Calu3 (cell line): ENCODE results near the gene CORO1C. TPM values are rescaled to one million over a fixed set of nuclear protein-coding genes. Genes with fewer than 3 reads are reported as not detected.
A peak's percentile ranks its signal among the peaks of the same experiment; 100 is the strongest.

ENCODE experiments used
- Bru-seq: library from RNA; stranded (reverse); fragments of 400-500 nt; gene quantifications from one replicate; lab custom pipeline; 2021; lab: Mats Ljungman, UMichigan
- BruChase-seq, 2 experiments: library from RNA; stranded (reverse); fragments of 400-500 nt; gene quantifications; one replicate each; lab custom pipeline; 2021; lab: Mats Ljungman, UMichigan
- BruUV-seq: library from RNA; stranded (reverse); fragments of 400-500 nt; replicated peaks from 2 replicates; lab custom pipeline; 2021; lab: Mats Ljungman, UMichigan
- CTCF ChIA-PET: fragments of 300-600 bp; sonication (Branson Sonifier 250); formaldehyde crosslinking; loops from one replicate; lab custom pipeline; 2022; ENCODE audit warnings: antibody characterized with exemption; lab: Charles Lee
- DNase-seq: peaks from one replicate; pipeline ENCODE4 v3.0.0; 2022
- H3K27ac Mint-ChIP-seq: one replicate; pipeline ENCODE4 v1.8.0; 2022; ENCODE audit warnings: mixed read lengths; ENCODE audit not compliant: unreplicated experiment
- H3K27me3 Mint-ChIP-seq: one replicate; pipeline ENCODE4 v1.8.0; 2022; ENCODE audit warnings: mixed read lengths; ENCODE audit not compliant: unreplicated experiment
- H3K36me3 Mint-ChIP-seq: one replicate; pipeline ENCODE4 v1.8.0; 2022; ENCODE audit warnings: mild to moderate bottlenecking, moderate library complexity, mixed read lengths; ENCODE audit not compliant: insufficient read depth, unreplicated experiment
- H3K4me1 Mint-ChIP-seq: one replicate; pipeline ENCODE4 v1.8.0; 2022; ENCODE audit warnings: mild to moderate bottlenecking, low read depth, mixed read lengths; ENCODE audit not compliant: unreplicated experiment
- H3K4me3 Mint-ChIP-seq: one replicate; pipeline ENCODE4 v1.8.0; 2022; ENCODE audit warnings: mild to moderate bottlenecking, low read depth, moderate library complexity, mixed read lengths; ENCODE audit not compliant: unreplicated experiment
- H3K9me3 Mint-ChIP-seq: one replicate; pipeline ENCODE4 v1.8.0; 2022; ENCODE audit warnings: low read depth, mixed read lengths; ENCODE audit not compliant: unreplicated experiment
- intact Hi-C: fragments of 100-400 bp; cut with micrococcal nuclease; formaldehyde crosslinking; loops from one replicate; pipeline ENCODE4 v1.10.0; 2022; ENCODE audit not compliant: unreplicated experiment
- long read RNA-seq: library from polyadenylated mRNA; stranded (forward); transcript quantifications from one replicate; pipeline ENCODE4 v2.0.0, GENCODE V29; 2022
- total RNA-seq: library from RNA; stranded (reverse); gene quantifications from 2 replicates; pipeline ENCODE4 v1.2.3, GENCODE V29; 2022
- TF ChIP-seq, protein P1 (sequence below): fragments of 200-600 bp; IDR thresholded peaks from one replicate; pipeline ENCODE4 v1.8.0; 2022; ENCODE audit warnings: antibody characterized with exemption; ENCODE audit not compliant: unreplicated experiment

The CORO1C gene
- total RNA-seq (252 and 270 TPM in 2 replicates), Bru-seq, nascent RNA (percentile 98 among the genes with signal in this experiment), BruChase-seq, experiment 1, labeled RNA remaining after a 6-hour chase (percentile 96 among the genes with signal in this experiment), BruChase-seq, experiment 2, labeled RNA remaining after a 2-hour chase (percentile 94 among the genes with signal in this experiment)
- long read RNA-seq, transcript CORO1C-201 (11 exons, 3,892 nt): major isoform, 70 of 158 reads
- long read RNA-seq, partial matches to known transcripts: 7 of 158 reads
- long read RNA-seq, other reads (novel, unspliced or antisense): 81 of 158 reads

DNA sequence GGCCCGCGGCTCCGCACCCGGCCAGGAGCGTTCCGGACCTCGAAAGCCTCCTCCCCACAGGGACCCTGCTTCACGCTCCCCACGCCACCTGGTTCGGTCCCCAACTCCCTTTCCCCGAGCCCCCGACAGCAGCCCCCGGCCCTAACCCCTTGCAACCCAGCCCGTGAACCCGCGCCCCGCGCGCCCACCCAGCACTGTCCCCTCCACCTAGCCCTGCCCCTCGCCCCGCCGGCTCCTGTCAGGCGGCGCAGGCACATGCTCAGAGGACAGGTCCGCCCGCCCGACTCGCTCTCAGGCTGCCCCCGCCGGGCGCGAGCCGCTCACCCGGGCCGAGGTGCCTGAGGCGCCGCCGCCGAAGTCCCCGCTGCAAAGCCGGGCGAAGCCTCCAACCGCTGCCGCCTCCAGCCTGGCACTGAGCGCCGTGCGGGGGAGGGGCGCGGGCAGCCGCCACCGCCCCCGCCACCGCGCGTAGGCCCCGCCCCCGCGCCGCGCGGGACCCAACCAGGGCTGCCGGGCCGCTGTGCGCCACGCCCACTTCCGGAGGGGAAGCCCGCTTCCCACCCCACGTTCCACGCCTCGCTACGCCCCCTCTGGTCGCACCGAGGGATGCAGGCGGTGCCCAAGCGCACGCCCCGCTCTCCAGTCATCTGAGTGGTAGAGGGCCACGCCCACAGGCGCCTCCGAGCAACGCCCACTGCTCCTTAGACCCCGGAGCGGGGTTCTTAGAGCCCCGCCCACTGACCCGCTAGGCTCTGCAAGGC, at the start of gene CORO1C:
Gene CORO1C (minus strand): TSS at position 414 of the 761 bp plus-strand sequence. CDS start 30,200 bp downstream, outside the sequence.
- no TSS peak for BruUV-seq
- H3K9me3 Mint-ChIP-seq: no peaks in the 10 kb centered on the region
- TF ChIP-seq, protein P1, sequence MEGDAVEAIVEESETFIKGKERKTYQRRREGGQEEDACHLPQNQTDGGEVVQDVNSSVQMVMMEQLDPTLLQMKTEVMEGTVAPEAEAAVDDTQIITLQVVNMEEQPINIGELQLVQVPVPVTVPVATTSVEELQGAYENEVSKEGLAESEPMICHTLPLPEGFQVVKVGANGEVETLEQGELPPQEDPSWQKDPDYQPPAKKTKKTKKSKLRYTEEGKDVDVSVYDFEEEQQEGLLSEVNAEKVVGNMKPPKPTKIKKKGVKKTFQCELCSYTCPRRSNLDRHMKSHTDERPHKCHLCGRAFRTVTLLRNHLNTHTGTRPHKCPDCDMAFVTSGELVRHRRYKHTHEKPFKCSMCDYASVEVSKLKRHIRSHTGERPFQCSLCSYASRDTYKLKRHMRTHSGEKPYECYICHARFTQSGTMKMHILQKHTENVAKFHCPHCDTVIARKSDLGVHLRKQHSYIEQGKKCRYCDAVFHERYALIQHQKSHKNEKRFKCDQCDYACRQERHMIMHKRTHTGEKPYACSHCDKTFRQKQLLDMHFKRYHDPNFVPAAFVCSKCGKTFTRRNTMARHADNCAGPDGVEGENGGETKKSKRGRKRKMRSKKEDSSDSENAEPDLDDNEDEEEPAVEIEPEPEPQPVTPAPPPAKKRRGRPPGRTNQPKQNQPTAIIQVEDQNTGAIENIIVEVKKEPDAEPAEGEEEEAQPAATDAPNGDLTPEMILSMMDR: peak; percentile 88
- no peaks in the 10 kb centered on the region for H3K27me3 Mint-ChIP-seq
- peak within 1 kb of the TSS; percentile 81 for H3K4me3 Mint-ChIP-seq
- peaks cover 75% of the 10 kb centered on the region for H3K36me3 Mint-ChIP-seq
- peaks cover 50% of the 10 kb centered on the region for H3K4me1 Mint-ChIP-seq
- peak; percentile 100 for DNase-seq
- CTCF ChIA-PET: interaction anchor here (0.6 to 1.1 kb wide), 4 partner anchors 16 to 186 kb away, joined by 3 to 5 read pairs (median 5); no protein-coding TSS in a partner anchor
- H3K27ac Mint-ChIP-seq: peak within 1 kb of the TSS; percentile 97
- intact Hi-C loops: loop anchor here (2.0 to 5.0 kb wide), 2 partner anchors 38 to 126 kb away; partner anchors contain the start of gene SSH1

DNA sequence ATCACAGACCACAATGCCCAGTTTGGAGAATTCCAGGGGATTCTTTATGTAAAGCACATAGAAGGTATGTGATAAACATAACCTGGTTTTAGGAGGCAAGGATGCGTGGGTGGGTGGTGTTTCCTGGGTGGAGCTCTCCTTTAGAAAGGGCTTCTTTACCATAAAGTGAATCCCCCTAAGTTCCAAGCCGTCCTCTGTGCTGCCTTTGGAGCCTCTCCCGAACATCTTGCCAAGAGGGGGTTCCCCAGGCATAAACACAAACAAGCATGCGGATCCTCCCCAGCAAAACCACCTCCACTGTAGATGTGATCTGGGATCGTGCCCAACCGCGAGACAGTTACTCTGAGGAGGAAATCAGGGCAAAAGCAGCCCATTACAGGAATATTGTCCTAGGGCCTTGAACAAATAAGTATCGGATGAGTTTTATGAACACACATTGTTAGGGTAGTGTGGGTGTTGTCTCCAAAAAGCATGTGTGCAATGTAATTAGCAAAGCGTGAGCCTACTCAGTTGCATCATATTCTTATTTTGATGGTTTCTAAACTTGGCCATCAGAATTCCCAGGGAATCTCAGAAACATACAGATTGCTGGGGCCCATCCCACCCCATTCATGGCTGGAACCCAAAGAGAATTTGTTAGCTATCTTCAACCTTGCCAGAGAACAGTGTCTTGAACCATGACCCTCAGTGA, 48.8 kb upstream of the CORO1C start:
- H3K9me3 Mint-ChIP-seq: no peaks in the 10 kb centered on the region
- no peak for DNase-seq
- peaks cover 18% of the 10 kb centered on the region for H3K36me3 Mint-ChIP-seq
- H3K4me1 Mint-ChIP-seq: no peaks in the 10 kb centered on the region
- no peak overlapping the region for H3K27ac Mint-ChIP-seq
- CTCF ChIA-PET: no interaction called here
- TF ChIP-seq, protein P1: no peak
- intact Hi-C loops: loop anchor here (5.0 kb wide), 1 partner anchor 113 kb away; no protein-coding TSS in a partner anchor
- H3K4me3 Mint-ChIP-seq: no peak overlapping the region
- no peaks in the 10 kb centered on the region for H3K27me3 Mint-ChIP-seq
- BruUV-seq: TSS peak; percentile 25

DNA sequence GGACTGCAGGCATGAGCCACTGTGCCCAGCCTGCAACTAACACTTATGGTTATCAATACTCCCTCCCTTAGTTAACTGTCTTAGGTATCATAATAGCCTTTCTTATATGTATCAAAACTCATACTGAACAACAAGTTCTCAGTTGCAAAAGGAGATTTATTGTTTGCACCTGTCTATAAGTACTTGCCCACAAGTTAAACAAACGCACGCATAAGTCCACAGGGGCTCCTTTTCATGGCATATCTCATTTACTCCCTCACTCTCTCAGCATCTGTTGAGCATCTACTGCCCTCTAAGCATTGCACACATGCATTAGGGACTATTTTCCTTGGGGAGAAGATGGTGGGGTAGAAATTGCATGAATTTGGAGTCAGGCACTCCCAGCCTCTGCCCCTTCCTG, 46.7 kb upstream of the CORO1C start:
- no peaks in the 10 kb centered on the region for H3K9me3 Mint-ChIP-seq
- no TSS peak for BruUV-seq
- H3K36me3 Mint-ChIP-seq: peaks cover 9% of the 10 kb centered on the region
- CTCF ChIA-PET: no interaction called here
- H3K27ac Mint-ChIP-seq: no peak overlapping the region
- H3K4me3 Mint-ChIP-seq: no peak overlapping the region
- no peak for DNase-seq
- H3K27me3 Mint-ChIP-seq: no peaks in the 10 kb centered on the region
- TF ChIP-seq, protein P1: no peak
- H3K4me1 Mint-ChIP-seq: peaks cover 12% of the 10 kb centered on the region
- intact Hi-C loops: no loop called here

DNA sequence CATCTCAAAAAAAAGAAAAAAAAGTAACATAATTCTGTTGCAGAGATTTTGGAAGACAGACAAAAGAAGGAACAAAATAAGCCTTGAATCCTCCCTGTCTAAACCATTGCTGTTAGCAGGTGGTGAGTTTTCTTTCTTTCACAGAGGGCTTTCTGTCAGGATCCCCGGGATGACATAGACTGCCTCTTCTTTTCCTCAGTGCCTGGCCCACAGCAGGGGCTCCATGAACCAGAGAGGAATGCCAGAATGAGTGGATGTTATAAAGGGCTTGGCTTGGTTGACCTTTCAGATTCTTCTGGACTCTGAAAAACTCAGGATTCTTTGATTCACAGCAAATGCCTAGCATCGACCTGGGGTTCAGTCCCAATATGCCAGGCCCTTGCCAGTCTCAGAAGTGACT, 45.8 kb upstream of the CORO1C start:
- H3K4me3 Mint-ChIP-seq: no peak overlapping the region
- peaks cover 12% of the 10 kb centered on the region for H3K4me1 Mint-ChIP-seq
- intact Hi-C loops: no loop called here
- H3K27me3 Mint-ChIP-seq: no peaks in the 10 kb centered on the region
- TF ChIP-seq, protein P1: no peak
- H3K9me3 Mint-ChIP-seq: no peaks in the 10 kb centered on the region
- BruUV-seq: no TSS peak
- no peak for DNase-seq
- peaks cover 6% of the 10 kb centered on the region for H3K36me3 Mint-ChIP-seq
- no peak overlapping the region for H3K27ac Mint-ChIP-seq
- CTCF ChIA-PET: no interaction called here
